Activated naive CD4-positive, alpha-beta T cell treated with anti-CD3 and anti-CD28 coated beads, Interleukin-2, amount 50 U/mL, for 16 hours (primary cell): ENCODE measurements around the gene TRIM69.
"Not testable (repeated sequence)": the region's sequence is repeated elsewhere in the genome, so short reads cannot be mapped to it uniquely, and the experiment has no call there.

Experiments used
- DNase-seq: peaks from one replicate; pipeline ENCODE4 v3.0.0-alpha.2; 2020

Gene TRIM69

GRCh38 chr15:44753345-44753744, 17.0 kb downstream of the TRIM69 start:
- no peak for DNase-seq

DNA sequence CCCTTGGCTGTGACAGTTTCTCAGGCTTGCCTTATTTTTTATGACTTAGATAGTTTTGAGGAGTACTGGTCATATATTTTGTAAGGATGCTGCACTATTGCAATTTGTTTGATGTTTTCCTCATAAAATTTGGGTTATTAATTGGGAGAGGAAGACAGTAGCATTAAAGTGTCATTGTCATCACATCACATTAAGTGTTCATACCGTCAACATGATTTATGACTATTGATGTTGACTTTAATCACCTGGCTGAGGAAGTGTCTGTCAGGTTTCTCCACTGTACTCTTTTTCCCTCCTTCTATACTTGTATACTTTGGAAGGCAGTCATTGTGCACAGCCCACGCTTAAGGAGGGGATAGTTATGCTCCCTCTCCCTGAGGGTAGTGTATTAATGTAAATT, 26.9 kb downstream of the TRIM69 start:
- DNase-seq = no peak

DNA sequence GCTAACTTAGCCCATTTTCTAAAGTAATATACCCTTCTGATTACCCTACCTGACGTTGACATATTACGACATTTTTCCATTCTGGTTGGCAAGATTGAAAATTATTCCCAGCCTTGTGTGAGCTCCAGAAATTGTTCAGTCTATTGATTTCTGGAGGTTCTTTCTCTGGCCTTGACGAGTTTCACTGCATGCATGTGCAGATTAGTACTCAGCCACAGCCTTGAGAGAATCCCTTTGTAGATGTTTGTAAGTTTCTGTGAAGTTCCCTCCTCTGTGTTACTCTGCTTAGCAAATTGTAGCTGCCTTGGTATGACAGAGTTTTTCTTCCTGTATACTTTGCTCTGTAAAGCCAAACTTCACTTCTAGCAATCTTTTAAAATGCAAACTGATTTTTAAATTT, 27.5 kb downstream of the TRIM69 start:
- DNase-seq = no peak

- no peak for DNase-seq
Measured at GRCh38 chr15:44765036-44765435, 28.7 kb downstream of the TRIM69 start.

GRCh38 chr15:44769521-44769920, 33.2 kb downstream of the TRIM69 start:
- DNase-seq = no peak

GRCh38 chr15:44770715-44771114, 34.4 kb downstream of the TRIM69 start:
- DNase-seq = not testable (repeated sequence)

GRCh38 chr15:44775953-44776352, 39.6 kb downstream of the TRIM69 start:
- no peak for DNase-seq

- no peak for DNase-seq
Measured at GRCh38 chr15:44779761-44780160, 43.4 kb downstream of the TRIM69 start.

DNA sequence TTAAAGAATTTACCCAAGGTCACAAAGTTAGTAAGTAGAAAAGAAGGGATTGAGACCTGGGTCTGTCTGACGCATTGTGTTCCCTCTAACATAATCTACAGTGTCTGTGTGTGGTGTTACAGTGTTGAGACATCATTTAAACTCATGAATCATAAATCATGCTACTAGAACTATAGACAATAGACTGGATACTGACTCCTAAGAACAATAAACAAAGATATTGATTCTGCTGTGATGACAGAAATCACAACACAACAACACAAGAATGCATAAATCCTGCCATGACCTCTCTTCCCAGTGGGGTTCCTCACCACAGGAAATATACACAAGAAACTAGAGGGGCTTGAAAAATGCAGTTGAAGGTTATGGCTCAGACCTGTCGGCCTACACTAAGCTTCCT, 44.3 kb downstream of the TRIM69 start:
- no peak for DNase-seq

DNA sequence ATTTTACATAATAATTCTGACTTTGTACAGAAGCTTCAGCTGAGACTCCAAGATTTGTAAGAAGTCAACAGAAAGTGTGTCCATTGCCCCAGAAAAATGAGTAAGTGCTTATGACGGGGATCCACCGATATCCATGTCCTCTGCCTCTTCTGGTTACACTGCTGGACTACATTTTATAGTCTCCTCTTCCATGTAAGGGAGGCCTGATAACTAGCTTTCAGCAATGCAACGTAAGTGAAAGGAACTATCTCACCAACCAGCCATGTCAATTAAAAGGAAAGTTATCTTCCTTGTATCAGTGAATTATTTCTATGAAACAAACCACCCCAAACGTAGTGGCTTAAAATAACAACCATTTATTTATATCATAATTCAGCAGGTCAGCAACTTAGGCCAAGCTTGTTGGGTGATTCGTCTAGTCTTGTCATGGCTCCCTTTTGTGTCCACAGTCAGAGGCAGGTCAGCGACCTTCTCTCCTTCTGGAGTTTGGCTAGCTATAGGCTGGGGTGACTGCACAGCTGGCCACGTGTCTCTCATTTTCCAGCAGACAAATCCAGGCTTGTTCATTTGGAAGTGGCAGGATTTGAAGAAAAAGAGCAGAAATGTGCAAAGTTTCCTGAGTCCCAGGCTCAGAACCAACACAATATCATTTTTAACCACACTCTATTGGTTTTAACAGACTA, 44.9 kb downstream of the TRIM69 start:
- DNase-seq = no peak

DNA sequence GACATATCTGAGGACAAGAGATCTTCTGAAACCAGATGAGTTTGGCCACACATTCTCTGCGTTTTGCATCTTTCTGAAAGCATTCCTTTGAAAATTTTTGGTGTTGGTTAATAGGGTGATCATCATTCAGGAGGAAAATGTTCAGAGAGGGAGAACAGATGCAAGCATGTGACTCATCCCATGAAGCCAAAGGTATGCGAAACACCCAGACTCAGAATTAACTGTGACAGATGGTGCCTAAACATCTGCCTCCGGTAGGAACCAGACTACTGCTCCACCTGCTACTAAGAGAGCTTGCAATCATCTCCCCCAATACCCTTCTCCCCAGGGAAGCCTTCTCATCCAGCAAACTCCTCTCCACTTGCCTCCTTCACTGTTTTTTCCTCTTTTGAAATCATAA, 46.2 kb downstream of the TRIM69 start:
- no peak for DNase-seq

DNA sequence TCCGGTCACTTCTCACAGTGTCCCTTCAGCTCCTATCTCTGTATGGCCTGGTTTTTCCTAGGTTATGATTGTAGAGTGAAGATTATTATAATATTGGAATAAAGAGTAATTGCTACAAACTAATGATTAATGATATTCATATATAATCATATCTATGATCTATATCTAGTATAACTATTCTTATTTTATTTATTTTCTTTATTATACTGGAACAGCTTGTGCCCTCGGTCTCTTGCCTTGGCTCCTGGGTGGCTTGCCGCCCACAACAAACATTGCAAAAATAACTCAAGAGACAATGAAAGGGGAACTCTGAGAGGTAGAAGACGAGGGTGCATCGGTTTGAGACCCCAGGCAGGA, 48.6 kb downstream of the TRIM69 start:
- DNase-seq = not testable (repeated sequence)

- DNase-seq = peak; percentile 52
Measured at GRCh38 chr15:44788748-44789147, 52.4 kb downstream of the TRIM69 start.

DNA sequence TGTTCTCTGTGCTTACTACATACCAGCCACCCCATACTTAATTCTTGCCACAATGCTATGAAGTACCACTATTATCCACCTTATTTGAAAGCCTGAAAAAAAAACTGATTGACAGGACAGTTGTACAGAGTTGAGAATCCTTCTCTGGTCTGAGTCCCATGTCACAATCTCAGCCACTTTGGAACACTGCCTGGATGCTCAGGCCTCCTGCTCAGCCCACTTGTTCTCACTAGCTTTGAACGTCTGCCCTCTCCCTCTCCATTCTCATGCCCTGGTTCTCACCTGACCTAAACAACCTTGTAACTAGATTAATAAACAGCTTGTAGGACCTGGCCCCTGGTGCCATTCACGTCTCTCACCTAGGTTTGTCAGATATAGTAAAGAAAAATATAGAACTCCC, 53.9 kb downstream of the TRIM69 start:
- DNase-seq = no peak

- no peak for DNase-seq
Measured at GRCh38 chr15:44790656-44791055, 54.3 kb downstream of the TRIM69 start.

DNA sequence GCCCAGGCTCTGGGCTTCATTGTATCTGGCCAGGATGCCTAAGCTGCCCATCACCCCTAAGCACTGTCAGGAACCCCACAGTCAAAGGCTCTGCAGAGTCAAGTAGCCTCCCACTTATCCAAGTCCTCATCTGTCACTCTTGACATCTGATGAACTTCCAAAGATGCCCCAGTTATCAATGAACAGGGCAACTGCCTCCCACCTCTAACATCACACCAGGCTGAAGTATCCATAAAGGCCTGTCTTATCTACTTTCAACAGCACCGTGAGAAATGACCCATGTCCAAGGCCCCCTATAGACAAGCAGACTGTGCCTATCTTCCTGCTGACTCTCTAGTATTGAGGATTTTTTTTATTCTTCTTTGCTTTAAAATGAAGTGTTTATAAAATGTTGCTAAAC, 56.4 kb downstream of the TRIM69 start:
- DNase-seq = no peak

DNA sequence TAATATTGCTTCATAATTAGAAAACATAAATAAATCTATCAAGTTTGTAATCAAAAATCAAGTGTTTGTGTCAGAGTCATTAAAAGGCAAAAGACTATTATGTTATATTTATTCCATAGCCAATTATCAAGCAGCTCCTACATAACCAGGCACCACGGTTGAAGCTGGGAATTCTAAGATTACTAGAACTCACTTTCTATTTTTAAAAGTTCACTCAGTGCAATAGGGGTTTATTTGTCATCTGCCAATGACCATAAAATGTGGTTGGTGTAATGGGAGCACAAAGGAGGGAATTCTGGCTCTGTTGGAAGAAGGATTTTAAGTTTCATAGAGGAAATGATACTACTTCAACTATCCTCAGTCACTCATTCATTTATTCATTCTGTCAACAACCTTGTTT, 57.7 kb downstream of the TRIM69 start:
- no peak for DNase-seq

GRCh38 chr15:44796508-44796907, 60.2 kb downstream of the TRIM69 start:
- DNase-seq = no peak

DNA sequence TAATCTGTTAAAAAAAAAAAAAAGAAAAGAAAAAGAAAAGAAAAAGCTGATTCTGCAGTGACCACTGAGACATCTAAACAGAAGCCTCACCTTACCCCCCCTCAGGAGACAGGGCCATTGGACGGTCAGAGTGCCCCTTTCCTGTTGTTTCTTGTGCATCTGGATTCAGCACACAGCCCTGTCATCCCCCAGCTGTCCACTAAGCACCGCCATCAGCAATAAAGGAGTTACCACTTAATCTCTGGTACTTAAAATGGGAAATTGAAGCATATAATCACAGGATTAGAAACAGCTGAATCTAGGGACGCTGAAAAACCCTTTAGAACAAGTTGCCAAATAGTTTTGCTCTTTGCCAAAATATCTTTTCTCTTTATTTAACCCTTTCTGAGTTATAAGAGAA, 62.5 kb downstream of the TRIM69 start:
- DNase-seq = no peak

GRCh38 chr15:44801364-44801763, 65.0 kb downstream of the TRIM69 start:
- no peak for DNase-seq

DNA sequence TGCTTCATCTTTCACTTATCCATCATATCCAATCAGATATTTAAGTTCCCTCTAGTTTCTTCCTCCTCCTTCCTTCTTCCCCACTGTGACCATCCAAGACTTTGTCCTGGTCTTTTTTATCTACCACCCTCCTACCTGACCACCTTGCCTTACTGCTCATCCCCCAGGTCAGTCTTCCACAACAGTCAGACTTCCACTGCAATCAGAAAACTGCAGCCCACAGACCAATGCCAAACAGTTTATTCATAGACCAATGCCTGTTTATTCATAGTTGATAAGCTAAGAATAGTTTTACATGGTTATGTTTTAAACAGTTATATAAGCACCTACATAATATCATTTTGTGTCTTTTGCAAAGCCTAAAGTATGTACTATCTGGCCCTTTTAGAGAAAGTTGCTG, 65.5 kb downstream of the TRIM69 start:
- DNase-seq = no peak

DNA sequence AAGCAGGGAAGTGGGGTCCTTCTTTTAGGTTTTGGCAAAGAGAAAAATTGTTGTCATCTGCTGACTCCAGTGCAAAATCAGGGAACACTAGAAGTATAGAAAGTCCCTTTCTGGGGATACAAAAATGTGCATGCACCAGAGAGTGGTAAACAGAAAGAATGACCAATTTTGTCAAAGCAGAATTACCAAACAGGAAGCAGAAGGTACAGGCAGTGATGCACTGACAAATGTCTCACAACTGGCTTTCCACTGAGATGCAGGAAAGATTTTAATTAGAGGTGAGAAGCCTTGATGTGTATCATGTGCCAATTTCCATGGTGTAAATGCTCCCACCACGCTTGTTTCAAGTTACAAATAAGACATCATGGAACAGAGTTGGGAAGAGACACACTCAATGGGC, 66.0 kb downstream of the TRIM69 start:
- DNase-seq = no peak

DNA sequence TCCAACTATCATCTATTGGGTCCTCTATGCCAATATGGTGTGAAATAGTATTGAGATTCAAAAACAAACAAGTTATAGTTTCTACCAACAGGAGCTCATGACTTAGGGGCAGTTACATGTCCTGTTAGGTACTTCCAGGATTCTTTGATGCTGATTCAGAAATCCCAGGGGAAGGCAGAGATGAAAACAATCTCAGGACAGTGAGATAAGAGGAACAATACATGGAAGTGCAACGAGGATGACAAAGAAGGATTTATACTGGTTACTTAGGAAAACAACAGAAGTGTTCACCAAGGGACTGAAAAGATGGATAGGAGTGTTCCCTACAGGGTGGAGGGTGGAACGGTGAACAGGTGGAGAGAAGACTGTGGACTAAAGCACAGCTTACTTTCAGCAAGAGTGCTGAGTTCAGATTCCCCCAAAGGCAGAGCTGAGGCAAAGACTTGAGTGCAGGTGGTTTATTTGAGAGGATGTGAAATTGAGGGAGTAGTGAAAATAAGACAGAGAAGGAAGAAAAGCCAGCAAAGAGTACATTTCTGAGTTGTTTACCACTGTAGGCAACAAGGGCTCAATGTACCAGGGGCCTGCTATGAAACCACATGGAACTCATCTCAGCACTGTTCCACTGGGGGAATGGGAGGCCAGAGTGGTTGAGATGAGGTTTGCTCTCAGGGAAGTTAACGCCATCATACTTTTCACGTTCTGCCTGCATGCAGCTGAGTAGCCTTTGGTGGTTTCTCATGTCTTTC, 68.1 kb downstream of the TRIM69 start:
- no peak for DNase-seq

- no peak for DNase-seq
Measured at GRCh38 chr15:44808557-44808956, 72.2 kb downstream of the TRIM69 start.

DNA sequence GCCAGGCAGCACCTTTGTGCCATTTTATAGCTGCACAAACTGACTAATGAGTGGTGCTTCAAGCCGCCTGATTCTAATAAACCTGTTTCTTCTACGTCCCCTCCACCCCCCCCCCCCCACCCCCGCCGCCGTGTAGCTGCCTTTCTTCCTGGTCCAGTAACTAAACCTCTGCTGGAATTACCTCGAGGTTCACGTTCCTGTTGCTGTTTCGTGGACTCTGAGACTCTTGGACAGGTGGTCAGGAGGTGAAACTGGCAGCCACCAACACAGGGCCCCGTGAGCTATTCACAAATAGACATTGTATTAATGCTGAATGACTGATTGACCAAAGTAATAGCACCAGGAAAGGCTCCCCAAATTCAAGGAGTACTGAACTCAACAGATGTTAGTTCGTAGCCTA, 73.9 kb downstream of the TRIM69 start:
- no peak for DNase-seq
